HepG2 (cell line): ENCODE measurements around the gene UBR4. TPM values are rescaled to one million over a fixed set of nuclear protein-coding genes. Genes with fewer than 3 reads are reported as not detected.

Experiments
- ATAC-seq: fragments of 200-7000 bp; cut with Tn5 transposase; 3 replicates; pipeline ENCODE4 v1.9.1; 2020; ENCODE audit warnings: mild to moderate bottlenecking, moderate library complexity
- BruUV-seq: library from RNA; stranded (reverse); fragments of 400-500 nt; replicated peaks from 2 replicates; lab custom pipeline; 2021; lab: Mats Ljungman, UMichigan
- CTCF ChIA-PET: fragments of 300-600 bp; formaldehyde crosslinking; extraction: SDS; loops from one replicate; lab custom pipeline; 2021; ENCODE audit warnings: low total read pairs, inconsistent platforms, low intra/inter-chr PET ratio; lab: Yijun Ruan, JAX
- POLR2A ChIA-PET: fragments of 350-600 bp; sonication (Branson Sonifier 250); formaldehyde crosslinking; loops from one replicate; lab custom pipeline; 2020; ENCODE audit warnings: antibody characterized with exemption, inconsistent platforms; lab: Yijun Ruan, JAX
- DNase-seq: peaks from one replicate; pipeline ENCODE4 v3.0.0-alpha.2; 2015; ENCODE audit warnings: low spot score
- FAIRE-seq: peaks from 3 replicates; lab custom pipeline; 2011; peaks lifted over from hg19 to GRCh38; lab: Jason Lieb, UNC
- H2AFZ ChIP-seq: one replicate; pipeline ENCODE4 v1.6.1; 2011; ENCODE audit warnings: low read length, inconsistent platforms
- H3K27ac ChIP-seq: fragments of 300-600 bp; 3 replicates; pipeline ENCODE4 v1.8.0; 2011; ENCODE audit warnings: mixed run types, mild to moderate bottlenecking, mixed read lengths, low read length, inconsistent platforms; ENCODE audit not compliant: insufficient read depth; ENCODE audit errors: extremely low read length
- H3K27me3 ChIP-seq, 2 experiments: fragments of 200-600 bp in 1 of 2; 2 replicates in 1 of 2; 3 replicates in 1 of 2; pipeline versions ENCODE4 v1.6.0 to v1.8.0; 2011; ENCODE audit warnings: low read length in 2 of 2, mild to moderate bottlenecking in 2 of 2, moderate library complexity in 2 of 2, inconsistent platforms in 1 of 2; ENCODE audit not compliant: insufficient read depth in 2 of 2, control insufficient read depth in 1 of 2
- H3K36me3 ChIP-seq, 2 experiments: fragments of 200-600 bp in 1 of 2; replicated peaks in 1 of 2; 2 replicates in 1 of 2; 3 replicates in 1 of 2; pipeline versions ENCODE4 v1.5.1 to v1.8.0; 2011; ENCODE audit warnings: low read length in 2 of 2, inconsistent platforms in 1 of 2; ENCODE audit not compliant: insufficient read depth in 2 of 2, control insufficient read depth in 1 of 2
- H3K4me1 ChIP-seq: 2 replicates; pipeline ENCODE4 v1.5.1; 2012; ENCODE audit warnings: low read length, inconsistent platforms; ENCODE audit not compliant: insufficient read depth
- H3K4me2 ChIP-seq: 2 replicates; pipeline ENCODE4 v1.6.0; 2011; ENCODE audit warnings: low read depth, low read length, inconsistent platforms
- H3K4me3 ChIP-seq, 3 experiments: fragments of 200-600 bp in 1 of 3; sonication (generic), shearing (Covaris generic) in 1 of 3; replicated peaks in 1 of 3; 2 replicates each; pipeline ENCODE4 v1.5.1; 2011 to 2016; ENCODE audit warnings: low read length in 3 of 3, inconsistent platforms in 2 of 3, low read depth in 2 of 3, mild to moderate bottlenecking in 2 of 3, control low read depth in 1 of 3, mixed read lengths in 1 of 3; ENCODE audit not compliant: insufficient read depth in 1 of 3
- H3K79me2 ChIP-seq: one replicate; pipeline ENCODE4 v1.6.1; 2011; ENCODE audit warnings: low read length, inconsistent platforms; ENCODE audit not compliant: insufficient read depth
- H3K9ac ChIP-seq: 2 replicates; pipeline ENCODE4 v1.6.0; 2011; ENCODE audit warnings: mild to moderate bottlenecking, low read depth, low read length, inconsistent platforms; ENCODE audit not compliant: insufficient read depth
- H3K9me3 ChIP-seq: 2 replicates; pipeline ENCODE4 v1.5.1; 2012; ENCODE audit warnings: mild to moderate bottlenecking, low read length
- H4K20me1 ChIP-seq: 2 replicates; pipeline ENCODE4 v1.6.0; 2011; ENCODE audit warnings: inconsistent platforms, mild to moderate bottlenecking, low read length, moderate library complexity; ENCODE audit not compliant: insufficient read depth
- MIXL1 ChIP-seq: IDR thresholded peaks from 2 replicates; pipeline ENCODE4 v1.6.1; 2016
- TARDBP ChIP-seq: sonication (generic); formaldehyde crosslinking; IDR thresholded peaks from 2 replicates; pipeline ENCODE4 v1.8.0; 2022; ENCODE audit warnings: mild to moderate bottlenecking, missing genetic modification reagents
- ZNF24 ChIP-seq: fragments of 450-650 bp; IDR thresholded peaks from 2 replicates; pipeline ENCODE4 v1.6.1; 2017; ENCODE audit warnings: antibody characterized with exemption, mild to moderate bottlenecking
- whole genome bisulfite sequencing: methylation state at CpG from one replicate; pipeline ENCODE4 v1.1.6; 2017; ENCODE audit warnings: low lambda C conversion rate; 5-methylcytosine and 5-hydroxymethylcytosine counted together
- in situ Hi-C: cut with HindIII; loops from 2 replicates; pipeline ENCODE4 v1.10.0; 2017; ENCODE audit warnings: low pct_unique_long_range_greater_than_20kb; ENCODE audit not compliant: extremely low pct_ligation_motif_present
- intact Hi-C: fragments of 100-400 bp; cut with micrococcal nuclease; formaldehyde crosslinking; loops from one replicate; pipeline ENCODE4 v1.10.0; 2022; ENCODE audit not compliant: unreplicated experiment
- polyA plus RNA-seq, 8 experiments: library from polyadenylated mRNA; depleted of rRNA in 3 of 8; stranded (reverse) in 7 of 8; unstranded in 1 of 8; fragments of >200 nt; fragmentation: Illumina TruSeq in 4 of 8; extraction: Trizol in 4 of 8; gene quantifications; 2 replicates each; pipeline versions ENCODE4 v1.2.1 to v1.2.3, GENCODE V29; 2011 to 2016; ENCODE audit warnings: low read depth in 4 of 8, missing spikeins in 1 of 8, mixed read lengths in 1 of 8; ENCODE audit not compliant: insufficient read depth in 1 of 8
- total RNA-seq, 5 experiments: library from RNA; depleted of rRNA; stranded (reverse); fragments of >200 nt; fragmentation: Illumina TruSeq; extraction: Trizol; gene quantifications; 2 replicates each; pipeline ENCODE4 v1.2.3, GENCODE V29; 2016; ENCODE audit warnings: low read depth in 1 of 5
- TF ChIP-seq, protein P1 (sequence below): sonication (generic); formaldehyde crosslinking; IDR thresholded peaks from 2 replicates; pipeline ENCODE4 v1.5.1; 2020; ENCODE audit warnings: mild to moderate bottlenecking, missing genetic modification reagents
- TF ChIP-seq, protein P2 (sequence below), 2 experiments: sonication (generic) in 1 of 2; formaldehyde crosslinking in 1 of 2; IDR thresholded peaks; 2 replicates each; pipeline versions ENCODE4 v1.4.0 to v1.6.1; 2016 to 2020; ENCODE audit warnings: borderline replicate concordance in 1 of 2, low read depth in 1 of 2, mild to moderate bottlenecking in 1 of 2, missing genetic modification reagents in 1 of 2
- TF ChIP-seq, protein P3 (sequence below): sonication (generic); formaldehyde crosslinking; IDR thresholded peaks from 2 replicates; pipeline ENCODE4 v1.4.0; 2020; ENCODE audit warnings: low read depth, mild to moderate bottlenecking, missing genetic modification reagents

UBR4 gene
- total and polyA plus RNA-seq, 2 of the 13 experiments (the other 11 are each of a cell fraction or from before 2014, with no cell fraction given), result 59.1 to 106 TPM

DNA sequence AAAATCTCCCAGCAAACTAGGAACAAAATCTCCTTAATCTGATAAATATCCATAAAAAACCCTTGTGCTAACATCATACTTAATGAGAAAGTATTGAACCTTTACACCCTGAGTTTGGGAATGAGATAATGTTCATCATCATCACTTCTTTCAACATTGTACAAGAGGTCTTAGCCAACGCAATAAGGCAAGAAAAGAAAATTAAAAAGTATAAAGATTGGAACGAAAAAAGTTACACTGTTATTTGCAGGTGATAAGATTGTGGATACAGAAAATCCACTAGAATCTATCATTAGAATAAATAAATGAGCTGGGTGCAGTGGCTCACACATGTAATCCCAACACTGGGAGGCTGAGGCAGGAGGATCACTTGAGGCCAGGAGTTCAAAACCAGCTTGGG, 76.7 kb downstream of the UBR4 start:
- TF ChIP-seq, protein P1, sequence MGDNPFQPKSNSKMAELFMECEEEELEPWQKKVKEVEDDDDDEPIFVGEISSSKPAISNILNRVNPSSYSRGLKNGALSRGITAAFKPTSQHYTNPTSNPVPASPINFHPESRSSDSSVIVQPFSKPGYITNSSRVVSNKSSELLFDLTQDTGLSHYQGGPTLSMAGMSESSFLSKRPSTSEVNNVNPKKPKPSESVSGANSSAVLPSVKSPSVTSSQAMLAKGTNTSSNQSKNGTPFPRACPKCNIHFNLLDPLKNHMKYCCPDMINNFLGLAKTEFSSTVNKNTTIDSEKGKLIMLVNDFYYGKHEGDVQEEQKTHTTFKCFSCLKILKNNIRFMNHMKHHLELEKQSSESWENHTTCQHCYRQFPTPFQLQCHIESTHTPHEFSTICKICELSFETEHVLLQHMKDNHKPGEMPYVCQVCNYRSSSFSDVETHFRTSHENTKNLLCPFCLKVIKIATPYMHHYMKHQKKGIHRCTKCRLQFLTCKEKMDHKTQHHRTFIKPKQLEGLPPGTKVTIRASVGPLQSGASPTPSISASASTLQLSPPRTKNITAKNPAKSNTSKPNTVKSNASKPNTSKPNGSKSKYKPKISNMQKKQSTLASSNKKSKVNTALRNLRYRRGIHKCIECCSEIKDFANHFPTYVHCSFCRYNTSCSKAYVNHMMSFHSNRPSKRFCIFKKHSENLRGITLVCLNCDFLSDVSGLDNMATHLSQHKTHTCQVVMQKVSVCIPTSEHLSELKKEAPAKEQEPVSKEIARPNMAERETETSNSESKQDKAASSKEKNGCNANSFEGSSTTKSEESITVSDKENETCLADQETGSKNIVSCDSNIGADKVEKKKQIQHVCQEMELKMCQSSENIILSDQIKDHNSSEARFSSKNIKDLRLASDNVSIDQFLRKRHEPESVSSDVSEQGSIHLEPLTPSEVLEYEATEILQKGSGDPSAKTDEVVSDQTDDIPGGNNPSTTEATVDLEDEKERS (CRISPR knock-in tag), result peak; percentile 89
- no peak for TF ChIP-seq TARDBP
- no peak overlapping the region for H3K4me3 ChIP-seq
- H3K9ac ChIP-seq, result no peak overlapping the region
- H3K4me2 ChIP-seq, result no peak overlapping the region
- peaks cover 2% of the 10 kb centered on the region for H3K79me2 ChIP-seq
- no peak for ATAC-seq
- 95% methylated on average over 2 of the region's 2 CpGs for whole genome bisulfite sequencing
- CTCF ChIA-PET, result no interaction called here
- H4K20me1 ChIP-seq, result no peaks in the 10 kb centered on the region; the same call in 1 of the 2 replicates
- no peak overlapping the region for H2AFZ ChIP-seq
- no TSS peak for BruUV-seq
- in situ Hi-C loops, result no loop called here
- H3K9me3 ChIP-seq, result peaks cover 8% of the 10 kb centered on the region
- H3K36me3 ChIP-seq, result peaks cover 29 to 82% of the 10 kb centered on the region in 2 experiments
- no peak overlapping the region for H3K27ac ChIP-seq
- no peaks in the 10 kb centered on the region for H3K27me3 ChIP-seq
- no peak for FAIRE-seq
- DNase-seq, result no peak
- peaks cover 24% of the 10 kb centered on the region for H3K4me1 ChIP-seq
- POLR2A ChIA-PET, result no interaction called here
- intact Hi-C loops, result no loop called here

DNA sequence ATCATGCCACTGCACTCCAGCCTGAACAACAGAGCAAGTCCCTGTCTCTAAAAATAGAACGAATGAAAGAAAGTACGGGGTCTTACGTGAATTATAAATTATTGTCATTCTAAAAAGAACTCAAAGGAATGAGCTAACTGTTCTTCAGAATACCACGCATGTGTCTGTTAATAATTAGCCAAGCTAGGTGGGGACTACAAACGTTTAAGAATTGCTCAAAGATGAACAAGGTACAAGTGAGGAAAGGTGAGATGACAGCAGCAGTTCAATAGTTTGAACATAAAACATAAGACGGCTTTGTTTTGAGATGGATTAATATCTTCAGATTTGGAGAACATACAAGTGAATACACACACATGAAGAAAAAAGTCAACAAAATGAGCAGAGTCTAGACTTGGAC, 79.6 kb downstream of the UBR4 start:
- Histone ChIP-seq H3K36me3 (peaks cover 44 to 83% of the 10 kb centered on the region in 2 experiments), H3K9ac (no peak overlapping the region), H3K4me3 (no peak overlapping the region), H3K79me2 (peaks cover 2% of the 10 kb centered on the region), H3K27ac (no peak overlapping the region), H3K27me3 (no peaks in the 10 kb centered on the region), H4K20me1 (no peaks in the 10 kb centered on the region; the same call in 1 of the 2 replicates), H3K4me1 (peaks cover 22% of the 10 kb centered on the region), H3K4me2 (peak overlapping the region; percentile 8; the same call in 1 of the 2 replicates), H2AFZ (no peak overlapping the region), H3K9me3 (peaks cover 8% of the 10 kb centered on the region)
- ChIA-PET CTCF (no interaction called here), POLR2A (interaction anchor here (0.6 to 1.1 kb wide), 3 partner anchors 9 to 386 kb away, joined by 3 to 4 read pairs (median 3); no protein-coding TSS in a partner anchor)
- 34% methylated on average over 6 of the region's 6 CpGs for WGBS
- intact Hi-C loops, result no loop called here
- BruUV-seq, result no TSS peak
- TF ChIP-seq, protein P2, sequence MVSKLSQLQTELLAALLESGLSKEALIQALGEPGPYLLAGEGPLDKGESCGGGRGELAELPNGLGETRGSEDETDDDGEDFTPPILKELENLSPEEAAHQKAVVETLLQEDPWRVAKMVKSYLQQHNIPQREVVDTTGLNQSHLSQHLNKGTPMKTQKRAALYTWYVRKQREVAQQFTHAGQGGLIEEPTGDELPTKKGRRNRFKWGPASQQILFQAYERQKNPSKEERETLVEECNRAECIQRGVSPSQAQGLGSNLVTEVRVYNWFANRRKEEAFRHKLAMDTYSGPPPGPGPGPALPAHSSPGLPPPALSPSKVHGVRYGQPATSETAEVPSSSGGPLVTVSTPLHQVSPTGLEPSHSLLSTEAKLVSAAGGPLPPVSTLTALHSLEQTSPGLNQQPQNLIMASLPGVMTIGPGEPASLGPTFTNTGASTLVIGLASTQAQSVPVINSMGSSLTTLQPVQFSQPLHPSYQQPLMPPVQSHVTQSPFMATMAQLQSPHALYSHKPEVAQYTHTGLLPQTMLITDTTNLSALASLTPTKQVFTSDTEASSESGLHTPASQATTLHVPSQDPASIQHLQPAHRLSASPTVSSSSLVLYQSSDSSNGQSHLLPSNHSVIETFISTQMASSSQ (IDR thresholded peaks at IDR 0.05; ENCODE audit: low read depth), result peak; percentile 78
- TF ChIP-seq, protein P2 (CRISPR knock-in tag; IDR thresholded peaks at IDR 0.05; ENCODE audit: borderline replicate concordance), result no peak; the same call in 1 of the 2 replicates
- TF ChIP-seq MIXL1 (CRISPR knock-in tag) (0 out of 2 replicates have a peak, but pooled peaks have one; percentile 32), ZNF24 (0 out of 2 replicates have a peak, but pooled peaks have one; percentile 74)
- TF ChIP-seq, protein P3, sequence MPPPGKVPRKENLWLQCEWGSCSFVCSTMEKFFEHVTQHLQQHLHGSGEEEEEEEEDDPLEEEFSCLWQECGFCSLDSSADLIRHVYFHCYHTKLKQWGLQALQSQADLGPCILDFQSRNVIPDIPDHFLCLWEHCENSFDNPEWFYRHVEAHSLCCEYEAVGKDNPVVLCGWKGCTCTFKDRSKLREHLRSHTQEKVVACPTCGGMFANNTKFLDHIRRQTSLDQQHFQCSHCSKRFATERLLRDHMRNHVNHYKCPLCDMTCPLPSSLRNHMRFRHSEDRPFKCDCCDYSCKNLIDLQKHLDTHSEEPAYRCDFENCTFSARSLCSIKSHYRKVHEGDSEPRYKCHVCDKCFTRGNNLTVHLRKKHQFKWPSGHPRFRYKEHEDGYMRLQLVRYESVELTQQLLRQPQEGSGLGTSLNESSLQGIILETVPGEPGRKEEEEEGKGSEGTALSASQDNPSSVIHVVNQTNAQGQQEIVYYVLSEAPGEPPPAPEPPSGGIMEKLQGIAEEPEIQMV, result no peak
- in situ Hi-C loops, result no loop called here
- FAIRE-seq (peak; percentile 71), ATAC-seq (peak; percentile 69), DNase-seq (peak; percentile 65)
